ENCODE results near the gene FAM149B1.
A peak's percentile ranks its signal among the peaks of the same experiment; 100 is the strongest.
"Not testable (repeated sequence)": the region's sequence is repeated elsewhere in the genome, so short reads cannot be mapped to it uniquely, and the experiment has no call there.

FAM149B1 gene

DNA sequence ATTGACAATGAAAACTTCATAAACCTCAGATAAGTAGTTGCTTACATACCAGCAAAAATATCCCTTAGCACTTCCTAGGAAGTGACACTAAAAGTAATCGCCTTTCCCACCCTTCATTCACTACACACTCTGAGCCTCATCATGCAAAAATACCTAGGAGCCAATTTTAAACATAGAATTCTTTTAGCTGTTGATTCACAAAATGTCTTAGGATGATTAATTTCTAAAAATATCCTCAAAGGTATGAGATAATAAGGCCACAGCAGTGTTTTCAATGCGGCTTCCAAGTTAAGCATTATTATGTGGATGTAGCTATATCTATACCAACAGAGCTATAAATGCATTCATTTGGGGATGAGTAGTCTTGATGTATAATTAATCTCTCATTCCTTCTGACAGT lies 66.0 kb downstream of the FAM149B1 start:
- DNase-seq (ENCODE audit: low spot score) = no peak

DNA sequence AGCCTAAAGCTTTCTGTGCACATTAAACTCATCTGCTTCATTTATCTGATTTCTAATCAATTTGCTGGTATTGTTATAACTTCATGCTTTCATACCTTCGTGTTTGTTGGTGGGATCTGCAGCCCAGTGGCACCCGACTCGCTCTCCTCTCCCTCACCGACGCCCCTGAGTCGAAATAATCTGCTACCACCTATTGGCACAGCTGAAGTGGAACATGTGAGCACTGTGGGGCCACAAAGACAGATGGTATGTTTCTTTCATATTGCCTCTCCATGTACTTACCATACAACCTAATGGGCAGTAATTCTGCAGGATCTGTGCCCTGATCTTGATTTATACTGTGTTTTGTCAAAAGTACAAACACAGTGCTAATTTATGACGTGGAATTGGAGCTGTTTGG lies 66.8 kb downstream of the FAM149B1 start:
- DNase-seq (ENCODE audit: low spot score) = no peak

DNA sequence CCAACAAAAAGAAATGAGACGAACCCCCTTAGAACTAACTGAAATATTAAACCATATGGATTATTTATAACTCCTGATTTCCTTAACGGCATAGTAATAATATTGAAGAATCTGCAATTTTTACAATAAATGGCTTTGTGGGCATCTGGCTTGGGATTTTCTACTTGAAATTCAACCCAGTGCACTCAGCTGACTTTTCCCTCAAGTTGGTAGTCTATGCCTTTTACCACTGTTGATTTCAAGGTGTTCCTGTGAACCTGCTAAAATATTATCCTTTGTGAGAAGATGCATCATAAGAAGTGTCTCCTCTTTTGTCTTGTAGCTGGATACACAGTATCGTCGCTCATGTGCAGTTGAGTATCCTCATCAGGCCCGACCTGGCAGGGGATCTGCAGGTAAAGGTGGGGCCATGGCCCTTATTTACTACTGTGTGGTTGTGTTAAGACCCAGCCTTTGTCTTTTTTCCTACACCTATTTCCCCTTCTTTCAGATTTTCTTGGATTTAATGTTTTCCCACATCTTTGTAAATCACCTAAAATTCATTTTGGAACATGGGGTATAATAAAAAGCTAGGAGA lies 71.2 kb downstream of the FAM149B1 start:
- no peak for DNase-seq (ENCODE audit: low spot score)

DNA sequence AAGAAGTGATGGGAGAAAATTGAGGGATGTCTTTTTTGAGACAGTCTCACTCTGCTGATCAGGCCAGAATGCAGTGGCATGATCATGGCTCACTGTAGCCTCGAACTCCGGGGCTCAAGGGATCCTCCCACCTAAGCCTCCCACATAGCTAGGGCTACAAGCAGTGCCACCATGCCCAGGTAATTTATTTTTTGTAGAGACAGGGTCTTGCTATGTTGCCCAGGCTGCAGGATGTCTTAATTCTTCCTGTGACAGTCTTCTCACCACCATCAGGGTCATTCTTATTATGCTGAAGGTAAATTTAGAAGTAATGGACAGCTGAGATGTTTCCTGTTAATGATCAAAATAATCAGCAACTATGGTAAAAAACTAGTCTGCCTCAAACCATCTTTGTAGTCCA lies 72.0 kb downstream of the FAM149B1 start:
- DNase-seq (ENCODE audit: low spot score) = no peak

DNA sequence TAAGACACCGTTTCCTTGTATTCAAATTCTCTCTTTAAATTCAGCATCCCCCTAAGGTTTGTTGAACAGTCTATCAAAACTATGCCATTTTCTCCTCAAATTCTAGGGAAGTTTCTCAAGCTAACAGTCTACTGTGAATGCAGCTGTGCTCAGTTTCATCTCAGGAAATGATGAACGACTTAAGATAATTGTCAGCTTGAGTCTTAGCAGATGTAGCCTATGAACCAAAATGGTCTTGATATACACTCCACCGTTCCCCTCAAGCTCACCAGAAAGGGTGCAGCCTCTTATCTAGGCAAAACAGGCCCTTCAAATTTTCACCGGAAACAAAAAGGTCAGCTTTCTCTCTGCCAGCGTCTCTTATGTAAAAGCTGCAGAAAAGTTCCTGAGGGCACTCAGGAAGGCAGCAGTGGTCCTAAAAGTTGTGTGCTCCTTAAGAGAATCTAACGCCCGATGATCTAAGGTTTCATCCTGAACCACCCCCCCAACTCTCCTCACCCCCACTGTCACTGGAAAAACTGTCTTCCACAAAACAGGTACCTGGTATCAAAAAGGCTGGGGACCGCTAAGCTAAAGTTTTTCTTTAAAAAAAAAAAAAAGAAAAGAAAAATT lies 77.1 kb downstream of the FAM149B1 start:
- DNase-seq (ENCODE audit: low spot score) = no peak

DNA sequence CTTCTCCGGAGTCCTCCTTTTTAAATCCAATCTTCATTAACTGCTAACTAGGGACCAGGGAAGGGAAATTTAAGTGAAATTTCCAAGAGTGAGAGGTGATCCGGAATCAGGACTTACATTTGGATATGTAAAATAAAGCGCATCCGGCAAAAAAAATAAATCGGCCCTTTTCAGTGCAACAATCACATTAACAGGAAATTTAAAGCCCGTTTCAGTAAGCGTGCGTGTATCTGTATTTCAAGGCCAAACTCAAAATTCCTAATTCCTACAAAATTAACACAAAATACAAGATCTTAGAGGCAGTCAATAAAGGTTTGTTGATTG lies 78.4 kb downstream of the FAM149B1 start:
- DNase-seq (ENCODE audit: low spot score) = no peak

DNA sequence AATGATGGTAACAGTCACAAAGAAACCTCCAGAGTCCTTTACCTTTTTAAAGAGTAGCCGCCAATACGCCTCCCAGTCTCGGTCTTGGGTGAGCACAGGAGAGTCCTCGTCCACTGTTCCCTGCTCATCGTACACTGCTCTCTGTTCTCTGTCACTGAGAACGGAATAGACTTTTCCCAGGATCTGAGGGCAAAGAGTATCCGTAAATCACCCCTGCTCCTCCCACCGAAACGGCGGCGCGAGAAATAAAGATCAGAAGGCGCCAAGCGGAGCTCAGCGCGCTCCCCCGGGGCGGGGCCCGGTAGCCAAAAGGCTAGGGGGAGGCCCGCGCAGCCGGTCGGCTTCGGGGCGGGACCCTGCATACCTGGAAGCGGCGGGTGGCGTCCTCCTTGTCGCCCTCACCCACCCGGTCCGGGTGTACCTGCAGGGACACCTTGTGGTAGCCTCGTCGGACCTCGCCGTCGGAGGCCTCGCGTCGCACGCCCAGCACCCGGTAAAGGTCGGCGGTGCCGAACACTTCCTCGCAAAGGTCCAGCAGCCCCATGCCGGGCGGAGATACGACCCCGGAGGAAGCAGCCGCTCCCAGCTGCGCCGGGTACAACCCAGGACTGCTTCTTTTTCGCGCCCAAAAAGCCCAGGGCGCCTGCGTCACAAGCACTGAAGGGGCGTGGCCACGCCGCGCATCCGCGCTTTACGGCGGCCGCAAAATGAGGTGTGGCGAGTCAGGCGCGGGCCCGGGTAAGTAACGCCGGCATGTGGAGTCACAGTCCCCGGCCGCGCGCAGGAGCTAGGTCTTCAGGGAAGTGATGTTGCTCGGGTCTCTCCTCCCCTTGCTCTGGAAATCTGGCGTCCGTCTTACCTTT lies 79.0 kb downstream of the FAM149B1 start, which contains the start of gene DNAJC9:
DNAJC9 (minus strand) TSS at position 610 of the 863 bp plus-strand sequence; CDS start at position 544, 66 bp downstream.
- DNase-seq (ENCODE audit: low spot score) = peak; percentile 90

DNA sequence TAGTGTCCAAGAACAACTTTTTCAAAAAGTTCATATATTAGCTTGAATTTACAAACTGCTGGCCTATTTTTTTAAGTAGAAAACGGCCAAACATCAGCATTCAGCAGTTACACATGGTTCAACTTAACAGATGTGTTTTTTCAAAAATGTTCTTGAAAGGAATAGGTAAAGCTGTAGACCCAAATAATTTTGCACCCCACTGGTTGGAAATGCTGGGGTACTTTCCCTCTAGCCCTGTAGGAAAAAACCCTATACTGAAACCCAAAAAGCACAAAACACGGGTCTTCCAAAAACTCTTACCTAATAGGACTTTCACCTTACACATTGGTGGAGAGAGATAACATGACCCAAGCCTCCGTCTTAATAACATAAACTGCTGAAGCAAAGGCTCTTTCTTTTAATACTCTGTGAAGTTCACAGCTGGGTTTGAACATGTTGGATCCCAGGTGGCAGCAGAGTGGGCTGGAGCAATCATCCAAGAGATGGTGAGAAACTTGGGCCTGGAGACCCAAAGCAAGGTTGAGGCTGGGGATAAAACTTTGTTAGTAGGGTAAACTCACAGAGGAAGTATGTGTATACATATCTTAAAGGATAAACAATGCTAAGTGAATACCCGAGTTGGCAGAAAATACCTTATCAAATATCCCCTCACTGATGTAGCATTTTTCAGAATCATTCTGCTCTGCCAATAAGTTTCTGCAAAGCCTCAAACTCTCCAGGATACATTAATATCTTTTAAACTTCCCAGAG lies 79.8 kb downstream of the FAM149B1 start:
- no peak for DNase-seq (ENCODE audit: low spot score)

DNA sequence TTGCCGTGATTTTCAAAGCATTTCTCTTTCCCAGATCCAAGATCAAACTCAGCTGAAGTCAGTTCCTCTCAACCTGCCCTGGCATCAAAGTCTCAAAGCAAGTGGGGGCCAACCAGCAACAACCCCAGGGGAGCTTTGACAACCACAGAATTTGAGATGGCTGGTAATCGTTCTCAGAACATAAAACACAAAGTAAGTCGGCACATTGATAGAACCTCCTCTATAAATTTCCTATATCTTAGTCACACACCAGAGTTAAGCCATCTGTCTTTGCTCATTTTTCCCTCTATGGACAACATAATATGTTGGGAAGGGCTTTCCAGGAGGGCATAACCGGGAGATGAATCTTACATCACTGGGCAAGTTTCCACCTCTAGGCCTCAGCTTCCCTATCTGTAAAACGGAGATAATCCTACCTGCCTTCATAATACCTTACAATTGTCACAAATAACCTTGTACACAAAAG lies 80.4 kb downstream of the FAM149B1 start:
- DNase-seq (ENCODE audit: low spot score) = no peak

DNA sequence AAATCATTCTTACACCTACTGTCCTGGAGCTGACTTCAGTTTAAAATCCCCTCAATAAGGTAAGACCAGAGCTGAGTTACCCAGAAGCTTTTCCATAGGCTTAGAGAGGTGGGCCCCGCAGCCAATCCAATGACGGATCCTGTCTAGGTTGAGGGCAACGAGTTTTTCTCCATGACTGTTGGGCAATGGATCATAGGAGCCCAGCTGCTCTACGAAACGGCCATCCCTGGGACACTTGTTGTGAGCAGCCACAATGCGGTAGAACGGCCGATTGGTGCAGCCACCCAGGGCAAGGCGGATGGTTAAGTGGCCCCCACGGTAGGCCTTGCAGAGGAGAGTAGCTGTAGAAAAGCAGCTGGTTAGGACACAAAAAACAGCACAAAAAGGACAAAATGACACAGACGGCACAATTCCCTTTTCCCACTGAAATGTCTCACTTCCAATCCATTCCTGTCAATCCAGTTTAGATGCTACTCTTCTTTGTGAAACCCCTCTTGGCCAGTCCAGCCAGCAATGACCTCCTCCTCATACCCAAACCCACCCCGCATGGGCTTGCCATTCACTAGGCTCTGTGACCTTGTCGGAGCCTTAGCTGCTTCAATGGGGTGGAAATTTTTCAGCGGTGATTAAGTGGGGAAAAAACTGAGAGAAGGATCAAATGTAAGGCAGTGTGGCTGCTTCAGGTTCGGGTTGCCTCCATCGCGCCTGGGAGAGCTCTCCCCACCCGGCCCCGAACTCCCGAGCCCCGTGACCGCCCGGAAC lies 83.9 kb downstream of the FAM149B1 start:
- DNase-seq (ENCODE audit: low spot score) = no peak

DNA sequence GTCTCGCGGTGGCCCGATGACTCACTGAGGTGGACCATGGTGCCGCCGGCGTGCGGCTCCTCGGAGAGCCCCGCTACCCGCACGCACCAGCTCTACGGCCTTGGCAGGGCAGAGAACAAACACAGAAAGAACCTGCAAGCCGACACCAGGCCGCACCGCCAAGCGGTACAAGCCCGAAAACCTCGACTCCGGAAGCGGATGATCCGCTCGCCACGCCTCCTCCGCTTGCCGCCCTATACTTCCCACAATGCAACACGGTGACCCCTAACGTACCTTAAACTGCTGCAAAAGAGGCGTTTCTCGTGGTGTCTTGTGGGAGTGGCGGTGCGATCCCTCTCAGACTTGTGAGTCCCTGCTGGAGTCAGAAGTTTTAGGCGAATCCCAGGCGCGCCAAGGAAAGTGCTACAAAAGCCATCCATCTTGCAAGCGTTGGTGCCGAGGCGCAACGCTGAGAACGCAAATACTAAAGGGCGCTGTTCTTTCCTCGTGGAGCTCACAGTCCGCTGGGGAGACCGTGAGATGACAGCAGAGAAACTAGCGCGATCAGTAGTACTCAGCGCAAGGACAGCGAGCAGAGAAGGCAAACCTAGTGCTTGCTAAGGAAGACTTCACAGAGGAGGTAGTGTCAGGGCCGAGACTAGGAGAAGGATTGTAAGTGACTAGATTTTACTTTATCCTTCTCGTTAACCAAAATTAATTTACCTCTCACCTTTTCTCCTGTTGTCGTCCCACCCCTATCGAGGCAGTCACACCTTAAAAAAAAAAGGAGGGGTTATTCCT lies 84.7 kb downstream of the FAM149B1 start, which contains the start of gene MRPS16:
MRPS16 (minus strand) TSS at position 200 of the 780 bp plus-strand sequence; CDS start at position 38, 162 bp downstream.
- peak; percentile 94 for DNase-seq (ENCODE audit: low spot score)

DNA sequence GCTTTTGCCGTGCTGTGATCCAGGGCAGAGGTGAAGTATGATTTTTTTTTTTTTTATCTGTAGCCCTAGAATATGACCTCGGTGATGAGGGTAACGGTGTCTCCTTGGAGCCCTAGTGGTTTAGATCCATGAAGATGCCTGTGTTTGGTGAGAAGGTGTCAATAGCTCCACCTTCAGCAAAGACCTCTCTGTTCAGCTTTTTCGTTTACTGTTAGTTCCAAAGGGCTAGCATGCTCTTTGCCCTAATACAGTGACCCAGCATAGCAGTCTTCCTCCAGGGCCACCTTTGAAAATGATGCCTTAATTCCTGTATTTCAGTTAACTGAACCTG lies 85.3 kb downstream of the FAM149B1 start:
- DNase-seq (ENCODE audit: low spot score) = no peak

DNA sequence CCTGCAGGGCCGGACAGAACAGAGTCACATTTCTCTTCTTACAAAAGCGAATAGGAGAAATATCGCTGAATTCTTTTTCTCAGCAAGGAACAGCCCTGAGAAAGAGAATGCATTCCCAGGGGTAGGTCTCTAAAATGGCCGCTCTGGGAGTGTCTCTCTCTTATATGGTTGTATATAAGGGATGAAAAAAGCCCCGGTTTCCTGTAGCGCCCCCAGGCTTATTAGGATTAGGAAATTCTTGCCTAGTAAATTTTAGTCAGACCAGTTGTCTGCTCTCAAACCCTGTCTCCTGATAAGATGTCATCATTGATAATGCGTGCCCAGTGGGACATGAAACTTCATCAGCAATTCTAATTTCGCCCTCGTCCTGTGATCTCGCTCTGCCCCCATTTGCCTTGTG lies 90.7 kb downstream of the FAM149B1 start:
- DNase-seq (ENCODE audit: low spot score) = not testable (repeated sequence)

DNA sequence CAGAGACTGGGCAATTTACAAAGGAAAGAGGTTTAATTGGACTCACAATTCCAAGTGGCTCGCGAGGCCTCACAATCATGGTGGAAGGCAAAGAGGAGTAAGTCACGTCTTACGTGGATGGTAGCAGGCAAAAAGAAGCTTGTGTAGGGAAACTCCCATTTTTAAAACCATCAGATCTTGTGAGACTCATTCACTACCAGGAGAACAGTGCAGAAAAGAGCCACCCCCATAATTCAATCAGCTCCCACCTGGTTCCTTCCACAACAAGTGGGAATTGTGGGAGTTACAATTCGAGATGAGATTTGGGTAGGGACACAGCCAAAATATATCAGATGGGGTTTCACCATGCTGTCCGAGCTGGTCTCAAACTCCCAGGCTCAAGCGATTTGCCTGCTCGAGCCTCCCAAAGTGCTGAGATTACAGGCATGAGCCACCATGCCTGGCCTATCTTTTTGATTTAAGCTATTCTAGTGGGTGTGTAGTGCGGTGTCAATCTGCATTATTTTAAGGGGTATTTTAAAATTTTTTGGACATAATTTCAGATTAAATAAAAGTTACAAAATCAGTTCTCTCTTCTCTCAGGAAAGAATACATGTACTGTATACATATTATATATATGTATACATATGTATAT lies 93.6 kb downstream of the FAM149B1 start:
- DNase-seq (ENCODE audit: low spot score) = no peak

DNA sequence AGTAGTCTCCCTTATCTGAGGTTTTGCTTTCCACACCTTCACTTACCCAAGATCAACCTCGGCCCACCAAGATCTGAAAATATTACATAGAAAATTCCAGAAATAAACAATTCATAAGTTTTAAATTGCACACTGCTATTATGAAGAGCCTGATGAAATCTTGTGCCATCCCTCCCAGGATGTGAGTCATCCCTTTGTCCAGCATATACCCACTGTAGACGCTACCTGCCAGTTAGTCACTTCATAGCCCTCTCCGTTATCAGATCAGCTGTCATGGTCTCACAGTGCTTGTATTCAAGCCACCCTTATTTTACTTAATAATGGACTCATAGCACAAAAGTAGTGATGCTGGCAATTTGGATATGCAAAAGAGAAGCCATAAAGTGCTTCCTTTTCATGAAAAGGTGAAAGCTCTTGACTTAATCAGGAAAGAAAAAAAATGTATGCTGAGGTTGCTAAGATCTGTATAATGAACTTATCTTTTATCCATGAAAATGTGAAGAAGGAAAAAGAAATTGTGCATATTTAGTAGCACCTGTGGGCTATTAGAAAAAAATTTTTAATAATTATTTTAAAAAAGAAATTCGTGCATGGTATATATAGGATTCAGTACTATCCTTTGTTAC lies 94.3 kb downstream of the FAM149B1 start:
- DNase-seq (ENCODE audit: low spot score) = no peak

DNA sequence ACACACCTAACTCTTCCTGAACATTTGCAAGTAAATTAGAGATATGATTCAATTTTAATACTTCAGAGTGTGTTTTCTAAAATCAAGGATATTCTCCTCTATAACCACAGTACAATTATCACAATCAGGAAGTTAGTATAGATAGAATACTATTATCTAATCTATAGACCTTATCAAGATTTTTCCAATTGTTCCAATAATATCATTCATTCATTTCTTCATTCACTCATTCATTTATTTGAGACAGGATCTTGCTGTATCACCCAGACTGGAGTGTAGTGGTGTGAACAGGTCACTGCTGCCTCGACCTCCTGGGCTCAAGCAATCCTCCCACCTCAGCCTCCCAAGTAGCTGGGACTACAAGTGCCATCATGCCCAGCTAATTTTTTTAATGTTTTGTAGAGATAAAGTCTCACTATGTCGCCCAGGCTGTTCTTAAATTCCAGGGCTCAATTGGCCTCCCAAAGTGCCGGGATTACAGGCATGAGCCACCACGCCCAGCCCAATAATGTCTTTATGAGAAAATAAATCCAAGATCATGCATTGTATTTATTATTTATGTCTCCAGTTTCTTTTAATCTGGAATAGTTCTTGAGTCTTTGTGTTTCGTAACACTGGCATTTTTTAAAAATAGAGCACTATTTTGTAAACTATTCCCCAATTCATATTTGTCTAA lies 95.1 kb downstream of the FAM149B1 start:
- no peak for DNase-seq (ENCODE audit: low spot score)

DNA sequence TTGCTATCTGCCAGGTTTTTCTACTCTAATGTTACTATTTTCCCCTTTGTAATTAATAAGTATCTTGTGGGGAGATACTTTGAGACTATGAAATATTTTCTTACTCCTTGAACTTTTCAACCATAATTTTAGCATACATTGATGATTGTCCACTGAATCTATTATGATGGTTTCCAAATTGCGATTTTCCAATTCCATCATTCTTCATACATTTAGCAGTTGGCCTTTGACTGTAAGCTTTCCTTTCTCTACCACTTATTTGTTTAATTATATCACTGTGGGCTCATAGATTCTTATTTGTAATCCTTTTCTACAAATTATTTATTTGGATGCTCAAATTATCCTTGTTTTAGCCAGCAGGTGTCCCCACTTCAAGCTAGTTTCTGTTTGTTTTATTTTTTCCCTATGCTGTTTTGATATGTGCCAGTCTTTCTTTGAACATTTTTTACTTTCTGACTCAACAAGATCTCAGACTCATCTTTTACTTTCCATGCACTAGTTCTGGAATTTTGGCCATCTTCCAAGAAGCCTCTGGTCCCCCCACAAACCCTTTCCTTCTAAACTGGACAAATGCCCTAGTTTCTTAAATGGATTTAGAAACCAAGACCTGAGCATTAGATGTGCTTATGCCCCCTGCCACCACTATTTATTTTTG lies 95.9 kb downstream of the FAM149B1 start:
- DNase-seq (ENCODE audit: low spot score) = no peak

DNA sequence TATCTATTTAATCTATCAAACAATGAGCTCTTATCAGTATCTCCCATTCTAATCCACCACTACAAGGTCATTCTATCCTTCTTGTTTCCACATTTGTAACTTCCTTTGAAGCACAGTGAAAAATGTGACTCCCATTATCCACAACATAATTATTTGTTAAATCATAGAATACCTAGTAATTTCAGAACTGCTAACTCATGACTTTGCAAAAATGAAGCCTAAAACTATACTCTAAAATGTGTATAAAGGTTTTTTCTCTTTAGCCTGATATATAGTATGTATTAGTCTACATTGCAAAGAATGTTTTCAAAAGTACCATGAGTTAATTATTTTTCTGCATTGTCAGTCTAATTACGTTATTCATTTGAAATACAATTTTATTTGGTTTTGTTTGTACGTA lies 96.5 kb downstream of the FAM149B1 start:
- no peak for DNase-seq (ENCODE audit: low spot score)

DNA sequence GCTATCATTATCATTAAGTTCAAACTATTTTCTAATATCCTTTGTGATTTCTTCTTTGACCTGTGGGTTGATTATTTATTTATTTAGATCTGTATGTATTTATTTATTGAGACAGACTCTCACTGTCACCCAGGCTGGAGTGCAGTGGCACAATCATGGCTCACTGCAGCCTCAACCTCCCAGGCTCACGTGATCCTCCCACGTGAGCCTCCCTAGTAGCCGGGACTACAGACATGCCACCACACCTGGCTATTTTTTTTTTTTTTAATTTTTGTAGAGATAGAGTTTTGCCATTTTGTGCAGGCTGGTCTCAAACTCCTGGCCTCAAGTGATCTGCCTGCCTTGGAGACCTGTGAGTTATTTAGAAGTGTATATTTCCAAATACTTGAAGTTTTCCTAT lies 113.2 kb downstream of the FAM149B1 start:
- DNase-seq (ENCODE audit: low spot score) = no peak

Data from hepatic stellate cell (primary cell).